Stimulated activated CD4-positive, alpha-beta T cell treated with anti-CD3 and anti-CD28 coated beads, Interleukin-2, amount 100 ng/mL, for 4 hours (primary cell): ENCODE results near the gene SOX18.
A peak's percentile ranks its signal among the peaks of the same experiment; 100 is the strongest.

Source experiments
- DNase-seq: peaks from one replicate; pipeline ENCODE4 v3.0.0-alpha.2; 2020; ENCODE audit warnings: low read depth

The SOX18 gene

GRCh38 chr20:64067733-64068307 is 18.4 kb upstream of the SOX18 start:
- DNase-seq, result no peak

GRCh38 chr20:64067005-64067632 is 17.7 kb upstream of the SOX18 start:
- DNase-seq, result no peak

GRCh38 chr20:64065974-64066343 is 16.5 kb upstream of the SOX18 start:
- no peak for DNase-seq

- no peak for DNase-seq
Observed at GRCh38 chr20:64065062-64065973, 15.9 kb upstream of the SOX18 start.

- no peak for DNase-seq
Observed at GRCh38 chr20:64064145-64064698, 14.8 kb upstream of the SOX18 start.

GRCh38 chr20:64063389-64064144 is 14.1 kb upstream of the SOX18 start:
- DNase-seq, result no peak

GRCh38 chr20:64062596-64063388 is 13.4 kb upstream of the SOX18 start, which contains the start of gene TCEA2:
Gene TCEA2 (plus strand): TSS chr20:64063198. CDS start chr20:64063313, 115 bp downstream.
- peak; percentile 93 for DNase-seq

- no peak for DNase-seq
Observed at GRCh38 chr20:64062276-64062595, 12.8 kb upstream of the SOX18 start.

GRCh38 chr20:64058536-64058935 is 9.1 kb upstream of the SOX18 start:
- DNase-seq, result no peak

GRCh38 chr20:64057628-64058498 is 8.4 kb upstream of the SOX18 start:
- peak; percentile 73 for DNase-seq

GRCh38 chr20:64056889-64057627 is 7.6 kb upstream of the SOX18 start:
- no peak for DNase-seq

- DNase-seq, result no peak
Observed at GRCh38 chr20:64056639-64056888, 7.1 kb upstream of the SOX18 start.

GRCh38 chr20:64055893-64056638 is 6.6 kb upstream of the SOX18 start:
- no peak for DNase-seq

GRCh38 chr20:64055396-64055892 is 6.0 kb upstream of the SOX18 start:
- no peak for DNase-seq

- no peak for DNase-seq
Observed at GRCh38 chr20:64053841-64054661, 4.6 kb upstream of the SOX18 start.

GRCh38 chr20:64052987-64053840 is 3.8 kb upstream of the SOX18 start:
- no peak for DNase-seq

GRCh38 chr20:64052326-64052722 is 2.9 kb upstream of the SOX18 start:
- no peak for DNase-seq
